Fibroblast of skin of scalp (primary cell): ENCODE results near the gene RASA3.

ENCODE experiments used
- DNase-seq: peaks from one replicate; pipeline ENCODE4 v3.0.0-alpha.2; 2013

Gene RASA3

GRCh38 chr13:114065926-114066774, 66.3 kb downstream of the RASA3 start:
- DNase-seq: no peak

- peak; percentile 99 for DNase-seq
Measured at GRCh38 chr13:114065141-114065925, 67.1 kb downstream of the RASA3 start.

GRCh38 chr13:114064450-114065140, 67.8 kb downstream of the RASA3 start:
- DNase-seq: peak; percentile 39

- DNase-seq: peak; percentile 60
Measured at GRCh38 chr13:114063545-114064449, 68.6 kb downstream of the RASA3 start.

- DNase-seq: no peak
Measured at GRCh38 chr13:114062754-114063153, 69.7 kb downstream of the RASA3 start.

GRCh38 chr13:114062341-114062740, 70.1 kb downstream of the RASA3 start:
- no peak for DNase-seq

GRCh38 chr13:114061744-114062143, 70.7 kb downstream of the RASA3 start:
- no peak for DNase-seq

- no peak for DNase-seq
Measured at GRCh38 chr13:114061047-114061446, 71.4 kb downstream of the RASA3 start.

GRCh38 chr13:114059946-114060860, 72.2 kb downstream of the RASA3 start:
- DNase-seq: no peak

- DNase-seq: no peak
Measured at GRCh38 chr13:114059428-114059827, 73.0 kb downstream of the RASA3 start.

- DNase-seq: no peak
Measured at GRCh38 chr13:114058051-114058867, 74.2 kb downstream of the RASA3 start.

- DNase-seq: no peak
Measured at GRCh38 chr13:114057166-114058050, 75.0 kb downstream of the RASA3 start.

GRCh38 chr13:114056205-114057013, 76.0 kb downstream of the RASA3 start:
- no peak for DNase-seq

GRCh38 chr13:114055766-114056165, 76.7 kb downstream of the RASA3 start:
- no peak for DNase-seq

GRCh38 chr13:114054830-114055439, 77.5 kb downstream of the RASA3 start:
- no peak for DNase-seq

- no peak for DNase-seq
Measured at GRCh38 chr13:114054264-114054663, 78.2 kb downstream of the RASA3 start.

GRCh38 chr13:114053026-114053425, 79.4 kb downstream of the RASA3 start:
- DNase-seq: peak; percentile 67
